ENCODE data around the gene AANAT.

Gene AANAT

GRCh38 chr17:76431509-76431908 lies 35.9 kb upstream of the AANAT start:
- Histone ChIP-seq H3K27ac (no peak overlapping the region), H3K9ac (no peak overlapping the region), H3K4me1 (peaks cover 7% of the 10 kb centered on the region), H3K79me2 (peaks cover 65% of the 10 kb centered on the region), H3K27me3 (ENCODE audit: control insufficient read depth, insufficient read depth, low read length) (no peaks in the 10 kb centered on the region), H3K36me3 (ENCODE audit: control insufficient read depth, insufficient read depth, low read length) (no peaks in the 10 kb centered on the region), H2AFZ (no peak overlapping the region), H3K4me3 (ENCODE audit: low read depth, low read length) (no peak overlapping the region), H3K9me3 (ENCODE audit: control insufficient read depth, low read length) (no peaks in the 10 kb centered on the region), H3K4me2 (ENCODE audit: low read length) (no peak overlapping the region)
- TF ChIP-seq CTCF (IDR thresholded peaks at IDR 0.05) = no peak

- H2AFZ ChIP-seq = no peak overlapping the region
- no peak overlapping the region for H3K27ac ChIP-seq
- peaks cover 7% of the 10 kb centered on the region for H3K4me1 ChIP-seq
These were observed 35.4 kb upstream of the AANAT start for GRCh38 chr17:76432004-76432403.

GRCh38 chr17:76432712-76433336 lies 34.6 kb upstream of the AANAT start:
- H3K36me3 ChIP-seq (ENCODE audit: control insufficient read depth, insufficient read depth, low read length) = no peaks in the 10 kb centered on the region
- no peak overlapping the region for H3K4me2 ChIP-seq (ENCODE audit: low read length)
- peaks cover 2% of the 10 kb centered on the region for H3K4me1 ChIP-seq
- H2AFZ ChIP-seq = no peak overlapping the region
- TF ChIP-seq CTCF (IDR thresholded peaks at IDR 0.05) = peak; percentile 30
- no peak overlapping the region for H3K9ac ChIP-seq
- no peak overlapping the region for H3K4me3 ChIP-seq (ENCODE audit: low read depth, low read length)
- peaks cover 67% of the 10 kb centered on the region for H3K79me2 ChIP-seq
- no peak overlapping the region for H3K27ac ChIP-seq
- no peaks in the 10 kb centered on the region for H3K9me3 ChIP-seq (ENCODE audit: control insufficient read depth, low read length)
- no peaks in the 10 kb centered on the region for H3K27me3 ChIP-seq (ENCODE audit: control insufficient read depth, insufficient read depth, low read length)

More at GRCh38 chr17:76432004-76432403, 35.4 kb upstream of the AANAT start:
- Histone ChIP-seq H3K27me3 (ENCODE audit: control insufficient read depth, insufficient read depth, low read length) (no peaks in the 10 kb centered on the region), H3K9ac (no peak overlapping the region), H3K79me2 (peaks cover 69% of the 10 kb centered on the region), H3K9me3 (ENCODE audit: control insufficient read depth, low read length) (no peaks in the 10 kb centered on the region), H3K4me3 (ENCODE audit: low read depth, low read length) (no peak overlapping the region), H3K4me2 (ENCODE audit: low read length) (no peak overlapping the region), H3K36me3 (ENCODE audit: control insufficient read depth, insufficient read depth, low read length) (no peaks in the 10 kb centered on the region)
- no peak for TF ChIP-seq CTCF (IDR thresholded peaks at IDR 0.05)

DNA sequence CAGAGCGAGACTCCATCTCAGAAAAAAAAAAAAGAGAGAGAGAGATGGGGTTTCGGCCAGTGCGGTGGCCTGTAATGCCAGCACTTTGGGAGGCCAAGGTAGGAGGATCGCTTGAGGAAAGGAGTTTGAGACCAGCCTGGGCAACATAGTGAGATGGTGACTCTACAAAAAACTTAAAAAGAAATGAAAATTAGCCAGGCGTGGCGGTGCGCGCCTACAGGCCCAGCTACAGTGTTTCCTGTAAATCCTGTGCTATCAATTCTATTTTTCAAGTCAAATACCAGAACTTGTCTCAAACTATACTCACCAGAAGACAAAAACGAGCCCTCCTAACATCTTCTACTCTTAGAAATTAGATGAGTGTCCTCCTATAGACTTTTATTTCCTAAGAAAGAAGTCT lies 33.7 kb upstream of the AANAT start:
- no peaks in the 10 kb centered on the region for H3K36me3 ChIP-seq (ENCODE audit: control insufficient read depth, insufficient read depth, low read length)
- no peak for TF ChIP-seq CTCF (IDR thresholded peaks at IDR 0.05)
- no peak overlapping the region for H3K4me2 ChIP-seq (ENCODE audit: low read length)
- peaks cover 5% of the 10 kb centered on the region for H3K4me1 ChIP-seq
- H3K27ac ChIP-seq = no peak overlapping the region
- no peaks in the 10 kb centered on the region for H3K27me3 ChIP-seq (ENCODE audit: control insufficient read depth, insufficient read depth, low read length)
- no peak overlapping the region for H2AFZ ChIP-seq
- H3K4me3 ChIP-seq (ENCODE audit: low read depth, low read length) = no peak overlapping the region
- H3K79me2 ChIP-seq = peaks cover 64% of the 10 kb centered on the region
- no peaks in the 10 kb centered on the region for H3K9me3 ChIP-seq (ENCODE audit: control insufficient read depth, low read length)
- H3K9ac ChIP-seq = no peak overlapping the region

DNA sequence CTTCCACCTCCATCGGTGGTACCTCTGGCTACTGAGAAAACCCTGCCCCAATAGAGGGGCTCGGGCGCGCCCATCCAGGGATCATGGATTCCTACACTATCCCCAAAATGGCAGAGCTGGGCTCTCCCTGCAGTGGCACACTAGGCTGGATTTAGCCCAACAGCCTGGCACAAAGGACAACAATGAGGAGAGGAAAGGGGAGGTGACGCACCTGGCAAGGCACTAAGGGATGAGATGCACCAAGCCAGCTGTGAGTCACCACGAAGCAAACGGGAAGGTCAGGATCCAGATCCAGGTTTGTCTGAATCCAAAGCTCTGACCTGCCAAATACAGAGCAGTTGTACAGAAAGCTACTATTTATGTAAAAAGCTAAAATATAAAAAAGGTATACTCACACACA lies 32.5 kb upstream of the AANAT start:
- no peak overlapping the region for H3K4me2 ChIP-seq (ENCODE audit: low read length)
- H3K79me2 ChIP-seq = peaks cover 59% of the 10 kb centered on the region
- no peak overlapping the region for H3K4me3 ChIP-seq (ENCODE audit: low read depth, low read length)
- TF ChIP-seq CTCF (IDR thresholded peaks at IDR 0.05) = no peak
- H3K9ac ChIP-seq = no peak overlapping the region
- peaks cover 13% of the 10 kb centered on the region for H3K4me1 ChIP-seq
- no peak overlapping the region for H3K27ac ChIP-seq
- H2AFZ ChIP-seq = no peak overlapping the region
- H3K36me3 ChIP-seq (ENCODE audit: control insufficient read depth, insufficient read depth, low read length) = no peaks in the 10 kb centered on the region
- H3K27me3 ChIP-seq (ENCODE audit: control insufficient read depth, insufficient read depth, low read length) = no peaks in the 10 kb centered on the region
- H3K9me3 ChIP-seq (ENCODE audit: control insufficient read depth, low read length) = no peaks in the 10 kb centered on the region

All from parathyroid adenoma (tissue), 2 donors.